SH-SY5Y (cell line): ENCODE data around the gene SUMO3.

Experiments used
- GATA2 ChIP-seq: IDR thresholded peaks from 2 replicates; pipeline ENCODE4 v1.6.1; 2011; ENCODE audit warnings: mild to moderate bottlenecking, low read depth, low read length
- GATA3 ChIP-seq: IDR thresholded peaks from 2 replicates; pipeline ENCODE4 v1.6.1; 2011; ENCODE audit warnings: low read depth, mild to moderate bottlenecking, low read length, moderate library complexity

GRCh38 chr21:44856131-44856530 lies 38.3 kb upstream of the SUMO3 start:
- TF ChIP-seq GATA3 = no peak
- no peak for TF ChIP-seq GATA2
